SK-N-SH treated with all-trans-retinoic acid at 6 μM for 48 hours (cell line): Measurements from ENCODE around the gene CACNA1B.

Experiments
- ARNTL ChIP-seq: fragments of 450-650 bp; formaldehyde crosslinking; IDR thresholded peaks from 2 replicates; pipeline ENCODE4 v1.5.0; 2020; ENCODE audit warnings: low read depth, mild to moderate bottlenecking, moderate library complexity, borderline replicate concordance
- CREB5 ChIP-seq: fragments of 250-450 bp; sonication (Bioruptor Pico); IDR thresholded peaks from 2 replicates; pipeline ENCODE4 v1.5.1; 2020; ENCODE audit warnings: low read depth, mild to moderate bottlenecking, moderate library complexity
- CSDC2 ChIP-seq: fragments of 250-450 bp; sonication (Bioruptor Pico); IDR thresholded peaks from 2 replicates; pipeline ENCODE4 v1.5.0; 2020; ENCODE audit warnings: mild to moderate bottlenecking, moderate library complexity
- ESRRG ChIP-seq: fragments of 250-450 bp; sonication (Bioruptor Pico); IDR thresholded peaks from 2 replicates; pipeline ENCODE4 v1.6.1; 2021; ENCODE audit warnings: mild to moderate bottlenecking
- GLIS3 ChIP-seq: fragments of 250-450 bp; sonication (Bioruptor Pico); IDR thresholded peaks from 2 replicates; pipeline ENCODE4 v1.5.0; 2020; ENCODE audit warnings: mild to moderate bottlenecking, moderate library complexity
- ISL1 ChIP-seq: fragments of 250-450 bp; sonication (Bioruptor Pico); IDR thresholded peaks from 2 replicates; pipeline ENCODE4 v2.1.2; 2022; ENCODE audit warnings: mild to moderate bottlenecking, moderate library complexity
- PATZ1 ChIP-seq: fragments of 250-450 bp; sonication (Bioruptor Pico); IDR thresholded peaks from 2 replicates; pipeline ENCODE4 v1.8.0; 2020; ENCODE audit warnings: mild to moderate bottlenecking, moderate library complexity, borderline replicate concordance
- POU6F1 ChIP-seq: fragments of 250-450 bp; sonication (Bioruptor Pico); IDR thresholded peaks from 2 replicates; pipeline ENCODE4 v1.8.0; 2021; ENCODE audit warnings: low read depth, mild to moderate bottlenecking, moderate library complexity, borderline replicate concordance
- RARB ChIP-seq: fragments of 250-450 bp; sonication (Bioruptor Pico); IDR thresholded peaks from 2 replicates; pipeline ENCODE4 v1.8.0; 2021; ENCODE audit warnings: mild to moderate bottlenecking, moderate library complexity
- SNAI2 ChIP-seq: fragments of 250-450 bp; sonication (Bioruptor Pico); IDR thresholded peaks from 2 replicates; pipeline ENCODE4 v1.5.0; 2020; ENCODE audit warnings: mild to moderate bottlenecking, moderate library complexity
- ZC3H10 ChIP-seq: fragments of 250-450 bp; sonication (Bioruptor Pico); IDR thresholded peaks from 2 replicates; pipeline ENCODE4 v1.5.1; 2021; ENCODE audit warnings: mild to moderate bottlenecking, moderate library complexity
- ZFP30 ChIP-seq: fragments of 450-650 bp; formaldehyde crosslinking; IDR thresholded peaks from 2 replicates; pipeline ENCODE4 v1.5.0; 2022; ENCODE audit warnings: mild to moderate bottlenecking, moderate library complexity
- ZNF8 ChIP-seq: fragments of 450-650 bp; formaldehyde crosslinking; IDR thresholded peaks from 2 replicates; pipeline ENCODE4 v1.5.0; 2020; ENCODE audit warnings: mild to moderate bottlenecking, moderate library complexity

GRCh38 chr9:137988701-137989100 is 111.1 kb downstream of the CACNA1B start:
- TF ChIP-seq ARNTL (CRISPR knock-in tag), result no peak
- TF ChIP-seq PATZ1 (CRISPR knock-in tag), result no peak
- TF ChIP-seq CREB5, result no peak
- no peak for TF ChIP-seq ZNF8 (CRISPR knock-in tag)
- TF ChIP-seq ISL1 (CRISPR knock-in tag), result no peak
- TF ChIP-seq ZC3H10, result no peak
- TF ChIP-seq ZFP30, result no peak
- TF ChIP-seq SNAI2, result no peak
- TF ChIP-seq RARB (CRISPR knock-in tag), result no peak
- no peak for TF ChIP-seq POU6F1
- no peak for TF ChIP-seq ESRRG (CRISPR knock-in tag)
- no peak for TF ChIP-seq GLIS3 (CRISPR knock-in tag)
- TF ChIP-seq CSDC2 (CRISPR knock-in tag), result no peak
